Cerebellar nuclear complex (tissue), 1 donor: ENCODE results near the gene RCCD1.

ENCODE experiments used
- DNase-seq, 2 experiments: peaks; one replicate each; lab custom pipeline; 2025; lab: John Stamatoyannopoulos, UW

Gene RCCD1

GRCh38 chr15:90942354-90943120 lies 12.1 kb upstream of the RCCD1 start:
- DNase-seq: no peak

- no peak for DNase-seq
Measured at GRCh38 chr15:90945091-90945490, 9.6 kb upstream of the RCCD1 start.

- DNase-seq: peak; percentile 63 to 85
Measured at GRCh38 chr15:90946538-90946937, 8.1 kb upstream of the RCCD1 start.

GRCh38 chr15:90946941-90947576 lies 7.6 kb upstream of the RCCD1 start:
- no peak for DNase-seq

GRCh38 chr15:90947577-90948357 lies 6.9 kb upstream of the RCCD1 start:
- no peak for DNase-seq

GRCh38 chr15:90948506-90948905 lies 6.2 kb upstream of the RCCD1 start:
- DNase-seq: no peak

GRCh38 chr15:90949979-90950675 lies 4.6 kb upstream of the RCCD1 start:
- DNase-seq: no peak

GRCh38 chr15:90950676-90951075 lies 4.0 kb upstream of the RCCD1 start:
- no peak for DNase-seq

GRCh38 chr15:90952901-90953677 lies 1.6 kb upstream of the RCCD1 start:
- DNase-seq: no peak

- DNase-seq: no peak
Measured at GRCh38 chr15:90953947-90954711, 555 bp upstream of the RCCD1 start.

- DNase-seq: no peak
Measured at GRCh38 chr15:90955624-90956273, 1.1 kb downstream of the RCCD1 start.

GRCh38 chr15:90956274-90957030 lies 1.8 kb downstream of the RCCD1 start:
- no peak for DNase-seq

- no peak for DNase-seq
Measured at GRCh38 chr15:90957031-90957790, 2.5 kb downstream of the RCCD1 start.

- no peak for DNase-seq
Measured at GRCh38 chr15:90957791-90958190, 3.1 kb downstream of the RCCD1 start.

GRCh38 chr15:90959028-90959595 lies 4.4 kb downstream of the RCCD1 start:
- DNase-seq: no peak

GRCh38 chr15:90959894-90960293 lies 5.2 kb downstream of the RCCD1 start:
- peak; percentile 27 to 67 for DNase-seq

- no peak for DNase-seq
Measured at GRCh38 chr15:90960298-90961091, 5.8 kb downstream of the RCCD1 start.
